NCI-H1092 treated with DMSO at 0.1 percent for 48 hours (cell line): ENCODE measurements around the gene TTC33.

ENCODE experiments used
- DNase-seq: peaks from one replicate; lab custom pipeline; 2025; lab: John Stamatoyannopoulos, UW

The TTC33 gene

DNA sequence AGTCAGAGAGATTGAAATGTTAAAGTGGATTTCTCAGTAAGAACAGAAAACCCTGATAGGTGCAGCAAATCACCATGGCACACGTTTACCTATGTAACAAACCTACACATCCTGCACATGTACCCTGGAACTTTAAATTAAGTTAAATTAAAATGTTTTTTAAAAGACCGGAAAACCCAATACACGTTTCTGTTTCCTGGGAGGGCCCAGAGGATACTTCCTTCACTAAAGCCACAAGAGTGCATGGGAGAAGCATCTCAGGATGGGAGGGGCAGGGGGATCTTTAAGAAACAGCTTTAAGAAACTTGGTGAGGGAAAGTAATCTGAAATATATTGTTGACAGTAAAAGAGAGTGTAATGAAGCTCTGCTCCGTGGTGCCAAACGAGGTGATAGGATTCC is 240.8 kb downstream of the TTC33 start:
- no peak for DNase-seq

DNA sequence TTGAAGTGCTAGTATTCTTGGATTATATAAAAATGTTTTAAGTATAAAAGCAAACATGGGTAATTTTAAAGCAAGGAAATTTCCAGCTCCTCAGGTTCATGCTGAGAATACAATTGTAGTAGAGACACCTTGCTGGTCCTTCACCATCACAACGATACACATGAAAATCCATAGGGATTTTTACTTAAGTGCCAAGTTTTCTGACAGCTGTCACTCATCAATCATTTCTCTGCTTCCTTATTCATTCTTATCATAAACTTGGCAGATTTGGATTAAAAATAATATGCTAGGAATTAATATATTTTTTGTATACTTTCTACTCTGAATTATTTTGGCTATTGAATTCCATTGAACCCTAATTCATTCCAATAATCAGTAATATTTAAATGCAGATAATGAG is 244.0 kb downstream of the TTC33 start:
- DNase-seq, result no peak

DNA sequence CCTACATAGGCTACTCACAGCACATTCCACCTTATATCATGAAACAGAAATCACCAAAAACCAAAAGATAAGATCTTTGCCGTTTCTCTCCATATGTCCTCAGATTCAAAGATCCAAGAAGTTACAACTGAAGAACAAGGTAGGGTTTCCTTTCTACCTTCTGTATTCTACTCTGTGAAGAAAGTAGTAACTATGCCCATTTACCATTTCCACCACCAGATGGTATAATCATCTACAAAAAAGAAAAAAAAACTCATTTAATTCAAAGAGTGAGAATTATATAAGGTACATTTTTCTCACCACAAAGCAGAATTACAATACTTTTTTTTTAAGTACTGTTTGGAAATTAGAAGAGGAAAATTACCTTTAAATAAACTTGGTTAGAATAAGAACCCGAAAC is 248.7 kb downstream of the TTC33 start:
- no peak for DNase-seq

DNA sequence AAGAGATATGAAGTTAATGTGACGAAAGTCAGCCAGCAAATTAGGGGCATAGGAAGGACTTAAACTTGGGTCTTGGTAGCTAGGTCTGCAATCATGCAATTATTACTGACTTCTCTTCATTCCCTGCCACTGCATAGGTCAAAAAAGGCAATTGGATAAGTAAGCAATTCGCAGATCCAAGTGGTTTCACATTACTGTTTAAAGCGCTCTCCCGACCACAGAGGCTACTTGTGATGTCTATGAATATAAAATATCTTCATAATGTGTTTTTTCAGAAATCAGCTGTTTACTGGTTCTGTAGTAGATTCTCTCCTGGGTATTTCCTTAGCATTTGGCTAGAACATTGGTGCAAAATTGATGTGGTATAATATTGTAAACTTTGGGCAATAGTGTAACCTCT is 250.7 kb downstream of the TTC33 start:
- DNase-seq, result no peak

DNA sequence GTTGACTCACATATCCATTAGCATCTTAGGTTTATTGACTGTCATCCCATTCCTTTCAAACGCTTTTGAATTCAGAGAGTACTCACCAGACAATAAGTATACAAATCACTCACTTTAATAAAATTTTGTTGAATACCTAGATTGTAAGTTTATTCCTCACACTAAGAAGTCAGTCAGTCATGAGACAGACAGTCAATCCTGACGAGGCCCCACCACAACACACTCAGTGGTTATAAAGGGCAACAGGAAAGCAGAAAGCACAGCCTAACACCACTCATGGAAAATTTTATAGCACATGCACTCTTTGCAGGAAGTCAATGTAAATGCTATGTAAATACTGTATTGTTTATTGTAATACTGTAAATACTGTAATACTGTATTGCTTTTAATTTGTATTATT is 252.3 kb downstream of the TTC33 start:
- no peak for DNase-seq

DNA sequence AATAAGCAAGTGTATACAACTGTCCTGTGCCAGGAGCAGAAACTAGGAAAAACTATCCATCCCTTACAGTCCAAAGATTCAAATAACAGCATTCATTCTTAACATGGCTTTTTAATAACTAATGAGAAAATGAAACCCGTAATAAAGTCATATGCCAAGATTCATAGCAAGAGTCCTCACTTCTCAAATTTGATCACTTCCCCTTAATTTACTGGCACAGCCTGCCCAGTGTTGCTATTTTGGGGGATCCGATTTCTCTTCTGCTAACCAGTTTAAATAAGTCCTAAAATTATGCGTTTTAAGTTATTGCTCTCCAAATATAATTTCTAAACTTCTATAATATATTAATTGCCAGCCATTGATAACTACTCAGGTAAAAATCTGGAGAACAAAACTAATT is 253.0 kb downstream of the TTC33 start:
- no peak for DNase-seq

DNA sequence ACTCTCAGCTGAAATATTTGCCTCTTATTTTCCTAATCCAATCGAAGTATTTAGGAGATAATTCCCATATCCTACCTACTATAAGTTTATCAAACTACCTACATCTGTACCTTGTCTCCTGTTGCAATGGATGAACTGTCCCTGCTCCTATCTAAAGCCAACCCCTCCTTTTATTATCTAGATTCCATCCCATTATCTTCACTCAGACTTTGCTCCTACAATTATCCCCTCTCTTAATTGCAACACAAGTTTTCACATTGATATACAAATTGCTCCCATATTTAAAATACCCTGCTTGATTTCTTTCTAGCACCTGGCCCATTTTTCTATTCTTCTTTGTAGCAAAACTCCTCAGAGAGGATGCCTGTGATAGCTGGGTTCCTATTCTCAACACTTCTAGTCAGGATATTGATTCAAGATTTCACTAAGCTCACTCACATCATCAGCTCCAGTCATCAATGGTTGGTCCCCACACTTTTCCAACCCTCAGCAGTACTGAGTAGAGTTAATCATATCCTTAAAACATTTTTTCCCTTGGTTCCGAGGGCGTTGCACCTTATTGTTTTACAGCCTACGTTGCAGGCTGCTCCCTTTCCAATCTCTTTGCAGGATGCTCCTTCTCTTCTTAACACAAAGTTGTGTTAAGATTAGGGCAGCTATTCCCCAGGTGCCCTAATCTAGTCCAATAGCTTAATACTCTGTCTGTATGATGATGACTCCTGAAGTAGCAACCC is 253.9 kb downstream of the TTC33 start:
- DNase-seq, result no peak

DNA sequence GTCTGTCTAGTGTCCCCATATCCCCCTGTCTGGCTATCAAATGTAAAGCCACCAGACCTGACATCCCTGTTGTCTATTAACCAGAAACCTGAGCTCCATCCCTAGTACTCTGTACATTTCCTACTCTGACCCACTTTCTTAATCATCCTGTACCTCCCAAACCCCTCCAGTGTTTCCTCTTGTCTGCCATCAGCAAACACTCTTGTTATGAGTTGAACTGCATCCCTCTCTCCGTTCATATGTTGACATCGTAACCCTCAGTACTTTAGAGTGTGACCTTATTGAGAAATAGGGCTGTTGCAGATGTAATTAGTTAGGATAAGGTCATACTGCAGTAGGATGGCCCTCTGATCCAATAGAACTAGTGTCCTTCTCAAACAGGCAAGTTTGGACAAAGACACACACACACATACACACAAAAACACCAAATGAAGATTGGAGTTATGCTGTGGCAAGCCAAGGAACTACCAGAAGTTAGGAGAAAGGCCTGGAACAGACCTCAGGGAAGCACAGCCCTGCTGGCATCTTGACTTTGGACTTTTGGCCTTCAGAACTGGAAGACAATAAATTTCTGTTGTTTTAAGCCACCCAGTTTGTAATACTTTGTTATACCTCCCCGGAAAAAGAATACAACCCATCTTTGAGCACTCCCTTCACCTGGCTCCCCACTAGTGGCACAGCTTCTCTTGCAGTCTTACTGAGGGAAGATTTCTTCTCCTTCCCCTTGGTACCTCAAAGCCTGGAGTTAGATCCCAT is 256.1 kb downstream of the TTC33 start:
- no peak for DNase-seq

DNA sequence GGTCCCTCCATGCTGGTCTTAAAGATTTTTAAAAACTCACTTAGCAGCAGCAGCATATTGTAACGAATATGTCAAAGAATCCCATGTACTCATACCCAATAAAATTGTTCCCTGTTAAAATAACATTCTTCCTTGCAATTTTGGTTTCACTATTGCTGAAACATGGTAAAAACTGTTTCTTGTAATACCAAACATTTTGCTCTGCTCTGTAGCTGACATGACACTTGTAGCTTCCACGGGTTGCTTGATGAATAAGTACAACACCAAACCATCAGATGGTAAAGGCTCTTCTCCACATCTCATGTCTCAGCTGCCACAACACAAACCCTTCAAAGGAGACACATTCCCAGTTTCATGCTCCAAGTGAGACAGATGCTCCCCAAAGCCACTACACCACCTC is 256.8 kb downstream of the TTC33 start:
- no peak for DNase-seq

DNA sequence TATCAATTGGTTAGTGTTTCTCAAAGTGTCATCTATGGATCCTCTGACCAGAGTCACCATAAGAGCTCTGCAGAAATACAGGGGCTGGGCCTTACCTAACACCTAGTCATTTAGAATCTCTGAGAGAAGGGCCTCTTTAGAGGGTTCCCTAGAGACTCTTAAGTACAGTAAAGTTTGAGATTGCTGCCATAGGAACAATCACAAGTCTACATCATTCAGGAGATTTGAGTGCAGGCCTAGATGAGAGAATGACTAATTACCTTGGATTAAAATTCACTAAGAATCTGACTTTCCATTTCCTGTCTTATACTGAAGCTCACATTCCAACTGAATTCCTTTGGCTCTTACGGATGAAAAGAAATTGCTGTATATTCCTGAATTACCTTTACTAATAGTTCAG is 258.2 kb downstream of the TTC33 start:
- DNase-seq, result no peak

DNA sequence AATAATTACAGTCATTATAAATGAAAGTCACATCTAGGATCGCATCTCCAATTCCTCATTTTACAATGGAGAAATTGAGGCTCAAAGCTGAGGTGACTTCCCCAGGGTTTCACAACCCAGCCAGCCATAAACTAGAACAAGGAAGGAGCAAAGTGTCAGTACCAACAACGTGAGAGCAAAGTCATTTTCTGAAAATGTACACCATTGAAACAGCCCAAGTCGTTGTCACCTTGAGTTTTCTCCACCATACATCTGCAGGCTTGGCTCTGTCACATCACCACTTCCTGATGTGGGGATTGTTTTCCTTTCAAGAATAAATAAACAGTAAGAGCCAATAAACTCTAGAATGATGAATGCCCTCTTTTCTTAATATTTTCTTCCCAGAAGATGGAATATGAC is 260.5 kb downstream of the TTC33 start:
- no peak for DNase-seq

DNA sequence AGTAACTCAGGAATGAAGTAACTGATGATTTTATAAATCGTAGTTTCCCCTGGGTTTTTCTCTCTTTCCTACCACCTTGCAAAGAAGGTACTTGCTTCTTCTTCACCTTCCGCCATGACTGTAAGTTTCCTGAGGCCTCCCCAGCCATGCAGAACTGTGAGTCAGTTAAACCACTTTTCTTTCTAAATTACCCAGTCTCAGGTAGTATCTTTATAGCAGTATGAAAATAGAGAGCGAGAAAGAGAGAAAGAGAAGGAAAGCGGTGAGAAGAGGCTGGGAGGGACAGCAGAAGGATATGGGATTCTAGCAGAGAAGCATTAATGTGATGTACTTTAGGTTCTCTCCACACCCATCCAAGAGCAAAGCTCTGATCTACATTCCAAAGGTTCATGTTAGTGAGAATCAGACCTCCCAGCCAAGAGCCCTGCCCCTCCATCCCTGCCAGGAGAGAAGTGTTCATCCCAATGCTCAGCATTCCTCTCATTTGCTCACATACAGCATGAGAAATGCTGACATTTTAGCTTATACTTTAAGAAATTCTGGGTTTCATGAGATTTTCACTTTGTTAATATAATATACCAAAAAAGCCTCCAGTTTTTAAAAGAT is 261.0 kb downstream of the TTC33 start:
- DNase-seq, result no peak

DNA sequence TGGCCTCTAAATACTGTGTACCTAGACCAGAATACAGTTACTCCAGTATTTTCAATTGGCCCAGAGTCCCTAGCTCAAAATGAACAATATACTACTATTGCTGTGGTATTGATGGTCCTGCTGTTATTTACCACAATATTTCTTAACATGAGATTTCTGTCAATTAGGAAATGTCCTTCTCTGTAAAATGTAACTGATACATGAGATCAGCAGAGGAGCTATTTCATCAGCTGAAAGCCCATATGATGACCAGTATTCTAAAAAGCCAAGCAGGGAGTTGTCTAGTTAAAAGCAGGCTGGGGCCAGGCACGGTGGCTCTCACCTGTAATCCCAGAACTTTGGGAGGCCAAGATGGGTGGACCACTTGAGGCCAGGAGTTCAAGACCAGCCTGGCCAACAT is 263.7 kb downstream of the TTC33 start:
- DNase-seq, result no peak

DNA sequence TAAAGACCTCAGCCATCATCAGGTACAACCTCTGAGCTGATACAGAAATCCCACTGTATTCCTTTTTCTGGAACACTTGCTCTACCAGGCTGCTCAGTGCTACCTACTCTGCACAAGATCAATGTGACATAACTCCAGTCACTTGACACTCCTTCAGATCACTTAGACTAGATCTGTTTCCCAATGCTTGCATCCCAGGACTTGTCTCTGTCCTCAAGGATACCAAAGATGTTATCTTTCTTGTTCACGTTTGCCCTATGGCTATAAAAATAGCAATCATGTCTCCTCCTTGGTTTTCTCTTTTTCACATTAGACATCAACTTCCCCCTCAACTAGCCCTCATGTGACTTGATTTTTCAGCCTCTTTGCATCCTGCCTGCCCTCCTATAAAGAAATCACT is 264.1 kb downstream of the TTC33 start:
- DNase-seq, result no peak

DNA sequence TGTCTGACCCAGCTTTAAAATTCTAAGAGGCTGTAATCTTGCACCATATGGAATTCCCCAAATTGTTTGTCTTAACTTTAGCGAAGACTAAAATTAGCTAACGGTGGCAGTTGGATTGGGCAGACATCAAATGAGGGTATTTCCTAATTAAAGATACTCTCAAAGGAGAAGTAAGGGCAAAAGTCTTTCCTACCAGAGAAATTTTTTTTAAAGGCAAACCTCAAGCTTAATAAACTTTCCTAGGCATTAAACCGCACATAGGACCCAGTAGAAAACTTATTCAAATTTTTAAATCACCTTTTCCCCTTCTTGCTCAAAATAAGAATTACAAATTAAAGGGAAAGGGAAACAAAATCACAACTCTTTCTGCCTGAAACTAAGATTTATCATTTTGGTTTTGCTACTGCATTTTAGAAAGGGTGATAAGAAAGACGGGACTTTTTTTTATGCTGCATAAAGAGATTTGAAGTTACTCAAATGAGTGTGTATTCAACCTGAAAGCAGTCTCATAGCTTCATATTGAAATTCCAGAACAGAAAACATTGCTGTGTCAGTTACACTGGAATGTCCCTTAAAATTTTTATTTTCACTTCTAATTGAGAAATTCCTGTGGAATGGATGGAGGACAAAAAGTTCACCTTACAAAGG is 265.2 kb downstream of the TTC33 start:
- no peak for DNase-seq

DNA sequence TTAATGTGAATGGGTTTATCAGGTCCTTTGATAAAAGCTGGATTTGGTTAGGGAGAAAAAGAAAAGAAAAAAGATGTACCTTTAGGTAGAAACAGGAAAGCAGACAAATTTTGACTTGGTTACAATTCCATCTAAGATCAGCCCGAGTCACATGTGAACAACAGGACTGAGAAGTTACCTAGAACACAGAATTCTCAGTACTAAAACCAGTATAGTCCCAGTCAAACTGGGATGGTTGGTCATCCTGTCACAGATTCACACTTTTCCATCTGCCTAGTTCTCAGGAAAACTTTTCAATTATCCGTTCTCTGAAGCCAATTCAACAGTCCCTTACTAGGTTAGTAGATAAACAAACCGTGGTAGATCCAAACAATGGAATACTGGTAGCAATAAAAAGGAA is 266.3 kb downstream of the TTC33 start:
- no peak for DNase-seq

DNA sequence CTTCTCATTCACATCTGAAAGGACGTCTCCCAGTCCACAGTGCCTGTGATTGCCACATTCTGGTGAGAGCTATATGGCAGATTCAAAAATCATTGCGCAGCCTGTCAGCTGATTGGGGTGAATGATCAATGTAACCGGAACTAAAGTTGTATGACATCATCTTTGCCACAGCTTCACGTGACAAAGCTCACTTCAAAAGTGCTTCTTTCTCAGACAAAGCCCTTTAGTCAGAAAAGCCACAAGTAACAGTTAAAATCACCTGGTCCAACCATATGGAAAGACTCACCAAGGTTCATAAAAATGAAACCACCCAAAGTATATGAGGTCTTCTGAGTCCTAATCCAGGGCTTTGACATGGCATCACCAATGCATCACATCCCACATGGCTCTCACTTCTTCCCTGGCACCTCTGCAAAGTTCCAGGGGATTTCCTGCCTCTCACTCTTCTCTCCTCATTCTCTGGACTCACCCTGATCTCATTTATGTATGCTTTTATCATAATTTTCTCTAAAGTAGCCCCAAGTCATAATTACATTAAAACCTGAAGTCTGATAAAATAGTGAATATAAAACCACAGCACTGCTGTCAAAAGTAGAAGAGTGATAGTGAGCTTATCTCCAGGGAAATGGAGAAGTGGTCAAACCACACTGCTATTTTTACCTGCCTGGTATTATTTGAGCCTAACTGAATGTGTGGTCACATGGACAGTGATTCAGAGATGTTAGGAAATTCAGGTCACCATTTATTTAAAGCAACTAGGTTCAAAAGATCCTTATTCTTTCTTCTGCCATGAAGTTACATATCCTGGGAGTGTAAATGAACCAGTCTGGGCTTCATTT is 269.1 kb downstream of the TTC33 start:
- DNase-seq, result no peak

DNA sequence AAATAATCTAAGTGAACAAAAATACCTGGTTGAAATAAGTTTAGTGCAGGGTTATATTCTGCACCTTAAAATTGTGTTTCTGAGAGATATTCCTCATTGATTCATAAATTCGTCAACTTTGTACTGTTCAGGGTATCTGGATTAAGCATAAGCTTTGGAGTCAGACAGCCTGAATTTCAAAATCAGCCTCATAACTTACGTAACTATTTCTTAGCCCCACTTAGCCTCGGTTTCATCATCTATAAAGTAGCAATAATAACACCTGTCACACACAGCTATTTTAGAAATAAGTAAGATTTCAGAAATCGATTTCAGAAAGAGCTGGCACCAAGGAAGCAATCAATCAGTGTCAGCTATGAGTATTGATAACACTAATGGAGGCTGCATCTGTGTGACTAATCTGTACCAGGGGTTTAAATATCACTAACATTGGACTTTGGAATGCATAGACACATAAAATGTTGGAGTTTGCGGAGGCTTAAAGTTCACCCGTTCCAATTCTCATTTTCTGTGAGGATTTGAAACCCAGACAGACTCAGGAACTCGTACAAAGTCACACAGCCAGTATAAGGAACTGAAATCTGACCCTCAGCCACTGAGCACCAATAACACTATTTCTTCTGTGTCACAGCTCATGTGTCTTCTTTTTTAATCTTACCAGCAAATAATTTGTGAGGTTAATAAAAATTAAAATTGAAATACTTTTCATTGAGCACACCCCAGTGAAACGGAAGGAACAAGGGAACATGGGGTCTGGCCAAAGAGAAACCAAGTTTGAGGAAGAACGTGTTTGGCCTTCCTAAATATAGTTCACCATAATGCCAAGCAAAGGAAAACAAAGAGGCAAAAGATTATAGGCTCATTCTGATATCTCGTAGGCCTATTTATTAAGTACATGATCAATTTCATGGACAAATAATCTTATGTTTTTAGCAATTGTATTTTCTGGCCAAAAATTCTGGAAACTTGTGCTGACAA is 270.5 kb downstream of the TTC33 start:
- no peak for DNase-seq

DNA sequence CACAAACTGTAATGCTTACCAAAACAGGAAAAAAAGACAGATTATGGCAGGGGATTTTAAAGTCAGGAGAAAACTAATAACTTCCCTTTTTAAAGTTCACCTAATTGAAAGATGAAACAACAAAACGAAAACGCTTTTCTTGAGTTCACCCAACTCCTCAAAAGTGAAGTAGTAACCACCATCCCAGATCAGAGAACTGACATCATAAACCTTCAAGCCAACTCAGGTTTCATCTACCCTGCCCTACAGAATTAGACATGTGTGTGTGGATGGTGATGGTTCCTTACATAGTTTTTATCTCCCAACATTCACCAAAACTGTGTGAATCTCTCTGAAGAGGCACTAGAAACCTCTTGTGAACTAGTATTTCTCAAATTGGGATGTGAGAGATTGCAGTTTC is 271.3 kb downstream of the TTC33 start:
- no peak for DNase-seq

DNA sequence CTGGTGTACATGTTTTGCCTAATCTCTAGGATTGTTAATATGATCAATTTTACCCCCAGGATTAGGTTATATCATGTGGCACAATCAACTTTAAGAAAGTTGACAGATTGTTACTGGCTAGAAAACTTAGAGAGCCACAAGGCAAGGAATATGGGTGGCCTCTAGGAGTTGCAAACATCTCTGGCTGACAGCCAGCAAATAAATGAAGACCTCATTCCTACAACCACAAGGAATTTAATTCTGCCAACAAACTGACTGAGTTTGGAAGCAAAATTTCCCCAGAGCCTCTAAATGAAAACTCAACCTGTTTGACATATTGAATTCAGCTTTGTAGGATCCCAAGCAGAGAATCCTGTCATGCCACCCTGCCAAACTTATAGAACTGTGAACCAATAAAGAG is 272.4 kb downstream of the TTC33 start:
- no peak for DNase-seq

DNA sequence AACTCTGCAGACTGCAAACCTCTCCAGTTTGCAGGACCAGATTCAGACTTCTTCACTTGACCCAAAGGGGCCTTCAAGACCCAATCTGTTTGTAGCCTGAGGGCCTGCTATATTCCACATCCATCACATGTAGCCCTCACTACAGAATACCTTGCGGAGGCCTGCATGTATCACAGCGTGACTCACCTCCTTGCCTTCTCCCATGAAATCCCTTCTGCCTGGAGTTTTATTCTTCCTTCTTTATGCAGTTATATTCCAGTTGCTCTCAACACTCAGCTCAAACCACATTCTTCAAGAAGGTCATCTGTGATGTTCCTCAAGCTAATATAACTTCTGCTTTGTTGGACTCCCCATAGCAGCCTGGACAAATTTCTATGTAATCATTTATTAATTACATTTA is 274.5 kb downstream of the TTC33 start:
- no peak for DNase-seq
